ENCODE results near the gene GFPT1.
"Not testable (repeated sequence)": the region's sequence is repeated elsewhere in the genome, so short reads cannot be mapped to it uniquely, and the experiment has no call there.

DNA sequence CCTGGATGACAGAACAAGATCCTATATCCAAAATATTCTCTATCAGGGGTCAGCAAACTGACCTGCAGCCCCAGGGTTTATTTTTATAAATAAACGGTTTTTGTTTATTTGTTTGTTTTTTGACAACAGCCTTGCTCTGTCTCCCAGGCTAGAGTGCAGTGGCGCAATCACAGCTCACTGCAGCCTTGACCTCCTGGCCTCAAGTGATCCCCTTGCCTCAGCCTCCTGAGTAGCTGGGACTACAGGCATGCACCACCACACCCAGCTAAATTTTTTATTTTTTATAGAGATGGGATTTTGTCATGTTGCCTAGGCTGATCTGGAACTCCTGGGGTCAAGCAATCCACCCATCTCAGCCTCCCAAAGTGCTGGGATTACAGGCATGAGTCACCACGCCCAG is 32.1 kb downstream of the GFPT1 start:
- TF ChIP-seq, protein P1, sequence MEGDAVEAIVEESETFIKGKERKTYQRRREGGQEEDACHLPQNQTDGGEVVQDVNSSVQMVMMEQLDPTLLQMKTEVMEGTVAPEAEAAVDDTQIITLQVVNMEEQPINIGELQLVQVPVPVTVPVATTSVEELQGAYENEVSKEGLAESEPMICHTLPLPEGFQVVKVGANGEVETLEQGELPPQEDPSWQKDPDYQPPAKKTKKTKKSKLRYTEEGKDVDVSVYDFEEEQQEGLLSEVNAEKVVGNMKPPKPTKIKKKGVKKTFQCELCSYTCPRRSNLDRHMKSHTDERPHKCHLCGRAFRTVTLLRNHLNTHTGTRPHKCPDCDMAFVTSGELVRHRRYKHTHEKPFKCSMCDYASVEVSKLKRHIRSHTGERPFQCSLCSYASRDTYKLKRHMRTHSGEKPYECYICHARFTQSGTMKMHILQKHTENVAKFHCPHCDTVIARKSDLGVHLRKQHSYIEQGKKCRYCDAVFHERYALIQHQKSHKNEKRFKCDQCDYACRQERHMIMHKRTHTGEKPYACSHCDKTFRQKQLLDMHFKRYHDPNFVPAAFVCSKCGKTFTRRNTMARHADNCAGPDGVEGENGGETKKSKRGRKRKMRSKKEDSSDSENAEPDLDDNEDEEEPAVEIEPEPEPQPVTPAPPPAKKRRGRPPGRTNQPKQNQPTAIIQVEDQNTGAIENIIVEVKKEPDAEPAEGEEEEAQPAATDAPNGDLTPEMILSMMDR (IDR thresholded peaks at IDR 0.05; ENCODE audit: insufficient read depth, low read length, poor library complexity, severe bottlenecking) = not testable (repeated sequence)
- not testable (repeated sequence) for TF ChIP-seq EZH2phosphoT487 (conservative IDR thresholded peaks at IDR 0.05; ENCODE audit: low read length)

All from SU-DHL-6 (cell line).